ENCODE data around the gene MEA1. TPM values are rescaled to one million over a fixed set of nuclear protein-coding genes. Genes with fewer than 3 reads are reported as not detected.

Gene MEA1
- total RNA-seq, 3 donors from 2014 or later (not counting 1 experiment from before 2014, with no cell fraction given): 29.6 to 34.3 (median 34.2) TPM

DNA sequence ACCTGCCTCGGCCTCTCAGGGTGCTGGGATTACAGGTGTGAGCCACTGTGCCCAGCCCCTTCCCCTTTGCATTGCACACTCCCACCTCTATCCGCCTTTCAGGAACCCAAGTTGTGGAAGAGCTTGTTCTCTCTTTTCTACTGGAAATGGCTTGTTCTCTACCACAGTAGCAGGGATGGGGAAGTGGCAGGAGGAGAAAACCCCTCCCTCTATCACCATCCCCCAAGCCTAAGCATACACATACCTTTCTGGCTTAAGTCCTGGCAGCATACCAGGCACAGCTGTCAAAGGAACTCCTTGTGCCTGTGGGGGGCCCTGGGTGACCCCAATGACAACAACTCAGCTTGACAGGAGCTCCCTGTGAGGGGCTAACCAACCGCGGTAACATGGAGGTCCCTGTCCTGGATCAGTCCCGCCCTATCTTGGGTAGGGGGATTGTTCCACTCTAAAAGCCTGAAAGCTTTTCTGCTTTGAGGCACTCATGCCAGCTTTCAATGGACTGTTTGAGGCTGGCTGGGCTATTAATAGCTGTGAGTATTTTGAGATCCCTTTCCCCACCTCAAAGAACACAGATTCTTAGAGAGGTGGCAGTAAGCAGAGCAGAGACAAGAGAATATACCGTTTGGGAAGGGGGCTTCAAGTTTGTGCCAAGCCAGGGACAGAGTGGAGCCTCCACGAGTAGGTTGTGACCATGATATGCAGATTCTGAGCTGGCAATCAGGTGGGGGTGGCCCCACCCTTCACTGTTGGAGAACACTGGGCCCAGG, 2.6 kb upstream of the MEA1 start:
- peaks cover 38 to 62% of the 10 kb centered on the region in 2 donors for H3K4me1 Mint-ChIP-seq

GRCh38 chr6:43014434-43014909, 726 bp upstream of the MEA1 start:
- no peak for DNase-seq
- Mint-ChIP-seq H3K27me3 (ENCODE audit: low read depth in 2 of 2) (no peaks in the 10 kb centered on the region), H3K27ac (peak overlapping the region; percentile 87 to 93), H3K9me3 (no peaks in the 10 kb centered on the region), H3K4me3 (peak overlapping the region; percentile 97), H3K36me3 (peaks cover 7% of the 10 kb centered on the region), H3K4me1 (peaks cover 38 to 63% of the 10 kb centered on the region in 2 donors)
- no peaks in the 10 kb centered on the region for H3K27me3 ChIP-seq (ENCODE audit: control insufficient read depth, insufficient read depth, low read length)
- peaks cover 41% of the 10 kb centered on the region for H3K36me3 ChIP-seq (ENCODE audit: control insufficient read depth, insufficient read depth, low read length)
- intact Hi-C loops (cut with micrococcal nuclease): loop anchor here (1.0 kb wide), 3 partner anchors 30 to 85 kb away; partner anchors contain the start of genes CNPY3, KLC4, MRPL2 and PPP2R5D
- H3K4me1 ChIP-seq (ENCODE audit: control insufficient read depth, insufficient read depth, low read length): peaks cover 40% of the 10 kb centered on the region
- ATAC-seq: no peak
- 1% methylated on average over 7 of the region's 7 CpGs for WGBS (ENCODE audit: insufficient coverage)
- H3K4me3 ChIP-seq (ENCODE audit: low read length): peak overlapping the region; percentile 78
- no peaks in the 10 kb centered on the region for H3K9me3 ChIP-seq (ENCODE audit: control insufficient read depth, insufficient read depth, low read length)
- H3K27ac ChIP-seq (ENCODE audit: low read length): peak overlapping the region; percentile 56
- TF ChIP-seq, protein P1, sequence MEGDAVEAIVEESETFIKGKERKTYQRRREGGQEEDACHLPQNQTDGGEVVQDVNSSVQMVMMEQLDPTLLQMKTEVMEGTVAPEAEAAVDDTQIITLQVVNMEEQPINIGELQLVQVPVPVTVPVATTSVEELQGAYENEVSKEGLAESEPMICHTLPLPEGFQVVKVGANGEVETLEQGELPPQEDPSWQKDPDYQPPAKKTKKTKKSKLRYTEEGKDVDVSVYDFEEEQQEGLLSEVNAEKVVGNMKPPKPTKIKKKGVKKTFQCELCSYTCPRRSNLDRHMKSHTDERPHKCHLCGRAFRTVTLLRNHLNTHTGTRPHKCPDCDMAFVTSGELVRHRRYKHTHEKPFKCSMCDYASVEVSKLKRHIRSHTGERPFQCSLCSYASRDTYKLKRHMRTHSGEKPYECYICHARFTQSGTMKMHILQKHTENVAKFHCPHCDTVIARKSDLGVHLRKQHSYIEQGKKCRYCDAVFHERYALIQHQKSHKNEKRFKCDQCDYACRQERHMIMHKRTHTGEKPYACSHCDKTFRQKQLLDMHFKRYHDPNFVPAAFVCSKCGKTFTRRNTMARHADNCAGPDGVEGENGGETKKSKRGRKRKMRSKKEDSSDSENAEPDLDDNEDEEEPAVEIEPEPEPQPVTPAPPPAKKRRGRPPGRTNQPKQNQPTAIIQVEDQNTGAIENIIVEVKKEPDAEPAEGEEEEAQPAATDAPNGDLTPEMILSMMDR (IDR thresholded peaks at IDR 0.05): no peak

More for the DNA sequence above, 2.6 kb upstream of the MEA1 start:
- intact Hi-C loops (cut with micrococcal nuclease): no loop called here
- H3K27me3 Mint-ChIP-seq (ENCODE audit: low read depth in 2 of 2): no peaks in the 10 kb centered on the region
- H3K27ac Mint-ChIP-seq: peak overlapping the region; percentile 38 to 40
- peaks cover 7% of the 10 kb centered on the region for H3K36me3 Mint-ChIP-seq
- H3K36me3 ChIP-seq (ENCODE audit: control insufficient read depth, insufficient read depth, low read length): peaks cover 25% of the 10 kb centered on the region
- H3K4me3 Mint-ChIP-seq: peak overlapping the region; percentile 65
- peaks cover 50% of the 10 kb centered on the region for H3K4me1 ChIP-seq (ENCODE audit: control insufficient read depth, insufficient read depth, low read length)
- no peak for DNase-seq
- no peaks in the 10 kb centered on the region for H3K9me3 ChIP-seq (ENCODE audit: control insufficient read depth, insufficient read depth, low read length)
- no peak overlapping the region for H3K27ac ChIP-seq (ENCODE audit: low read length)
- TF ChIP-seq, protein P1 (IDR thresholded peaks at IDR 0.05): no peak
- no peak for ATAC-seq
- H3K27me3 ChIP-seq (ENCODE audit: control insufficient read depth, insufficient read depth, low read length): no peaks in the 10 kb centered on the region
- H3K9me3 Mint-ChIP-seq: no peaks in the 10 kb centered on the region
- WGBS (ENCODE audit: insufficient coverage): 86% methylated on average over 6 of the region's 7 CpGs
- no peak overlapping the region for H3K4me3 ChIP-seq (ENCODE audit: low read length)

DNA sequence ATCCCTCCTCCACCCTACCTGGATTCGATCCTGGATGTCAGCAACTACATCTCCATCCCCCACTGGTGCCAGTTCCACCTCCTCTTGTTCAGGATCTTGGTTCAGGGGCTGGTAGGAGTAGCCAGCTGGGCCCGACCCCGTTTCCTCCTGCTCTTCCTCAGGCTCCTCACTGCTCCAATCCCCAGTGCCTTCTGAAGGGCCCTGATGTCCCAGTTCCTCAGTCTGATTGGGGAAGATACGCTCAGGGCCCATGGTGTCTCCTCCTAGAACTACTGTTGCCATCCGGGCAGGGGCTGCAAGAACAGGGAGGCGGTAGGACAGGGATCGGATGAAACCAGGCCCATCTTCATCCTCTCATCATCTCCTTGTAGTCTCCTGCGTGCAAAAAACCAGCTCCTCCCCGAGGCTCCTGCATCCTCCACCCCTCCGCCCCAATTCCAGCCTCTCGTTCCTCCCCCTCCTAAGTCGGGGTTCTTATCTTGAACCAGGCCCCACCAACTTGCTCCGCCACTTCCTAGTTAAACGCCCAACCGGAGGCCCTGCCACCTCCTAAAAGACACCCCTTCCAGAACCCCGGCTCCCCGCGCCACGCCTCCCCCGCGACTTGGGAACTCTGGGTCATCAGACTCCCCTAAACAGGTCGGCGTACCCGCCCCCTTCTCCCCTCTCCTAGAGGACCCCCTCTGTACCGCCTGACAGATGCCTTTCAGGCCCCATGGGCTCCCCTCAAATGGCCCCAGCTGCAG, 476 bp downstream of the MEA1 start:
- TF ChIP-seq, protein P1 (IDR thresholded peaks at IDR 0.05): no peak
- H3K9me3 Mint-ChIP-seq: no peaks in the 10 kb centered on the region
- Histone ChIP-seq H3K9me3 (ENCODE audit: control insufficient read depth, insufficient read depth, low read length) (no peaks in the 10 kb centered on the region), H3K36me3 (ENCODE audit: control insufficient read depth, insufficient read depth, low read length) (peaks cover 44% of the 10 kb centered on the region), H3K27ac (ENCODE audit: low read length) (peak overlapping the region; percentile 22), H3K4me1 (ENCODE audit: control insufficient read depth, insufficient read depth, low read length) (peaks cover 40% of the 10 kb centered on the region), H3K27me3 (ENCODE audit: control insufficient read depth, insufficient read depth, low read length) (no peaks in the 10 kb centered on the region), H3K4me3 (ENCODE audit: low read length) (peak overlapping the region; percentile 78)
- WGBS (ENCODE audit: insufficient coverage): 6% methylated on average over 25 of the region's 25 CpGs
- H3K36me3 Mint-ChIP-seq: no peaks in the 10 kb centered on the region
- H3K4me3 Mint-ChIP-seq: peak overlapping the region; percentile 97
- peaks cover 36 to 59% of the 10 kb centered on the region in 2 donors for H3K4me1 Mint-ChIP-seq
- DNase-seq: no peak
- ATAC-seq: no peak
- intact Hi-C loops (cut with micrococcal nuclease): no loop called here
- no peaks in the 10 kb centered on the region for H3K27me3 Mint-ChIP-seq (ENCODE audit: low read depth in 2 of 2)
- peak overlapping the region; percentile 87 to 93 for H3K27ac Mint-ChIP-seq
